ENCODE measurements around the gene CHRND.

DNA sequence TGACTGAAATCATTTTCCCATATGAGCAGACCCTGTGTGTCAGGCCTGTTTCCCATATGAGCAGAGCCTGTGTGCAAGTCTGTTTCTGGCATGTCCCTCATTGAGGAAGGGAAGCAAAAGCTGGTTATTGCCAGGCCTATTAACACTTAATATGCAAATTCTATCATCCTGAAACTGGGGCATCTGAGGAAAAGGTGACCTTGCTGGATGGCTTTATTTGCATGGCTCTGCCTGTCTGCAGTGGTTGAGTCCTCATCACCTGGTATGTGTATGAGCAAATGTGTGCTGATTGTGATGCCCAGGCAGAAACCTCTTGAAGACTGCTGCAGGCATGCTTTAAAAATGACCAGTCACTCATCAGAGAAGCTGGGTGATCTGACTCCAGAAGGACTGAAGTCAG lies 55.8 kb downstream of the CHRND start:
- TF ChIP-seq, protein P1, sequence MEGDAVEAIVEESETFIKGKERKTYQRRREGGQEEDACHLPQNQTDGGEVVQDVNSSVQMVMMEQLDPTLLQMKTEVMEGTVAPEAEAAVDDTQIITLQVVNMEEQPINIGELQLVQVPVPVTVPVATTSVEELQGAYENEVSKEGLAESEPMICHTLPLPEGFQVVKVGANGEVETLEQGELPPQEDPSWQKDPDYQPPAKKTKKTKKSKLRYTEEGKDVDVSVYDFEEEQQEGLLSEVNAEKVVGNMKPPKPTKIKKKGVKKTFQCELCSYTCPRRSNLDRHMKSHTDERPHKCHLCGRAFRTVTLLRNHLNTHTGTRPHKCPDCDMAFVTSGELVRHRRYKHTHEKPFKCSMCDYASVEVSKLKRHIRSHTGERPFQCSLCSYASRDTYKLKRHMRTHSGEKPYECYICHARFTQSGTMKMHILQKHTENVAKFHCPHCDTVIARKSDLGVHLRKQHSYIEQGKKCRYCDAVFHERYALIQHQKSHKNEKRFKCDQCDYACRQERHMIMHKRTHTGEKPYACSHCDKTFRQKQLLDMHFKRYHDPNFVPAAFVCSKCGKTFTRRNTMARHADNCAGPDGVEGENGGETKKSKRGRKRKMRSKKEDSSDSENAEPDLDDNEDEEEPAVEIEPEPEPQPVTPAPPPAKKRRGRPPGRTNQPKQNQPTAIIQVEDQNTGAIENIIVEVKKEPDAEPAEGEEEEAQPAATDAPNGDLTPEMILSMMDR (IDR thresholded peaks at IDR 0.05), result no peak
- TF ChIP-seq POLR2AphosphoS5 (IDR thresholded peaks at IDR 0.05) (no peak), POLR2A (IDR thresholded peaks at IDR 0.05) (no peak)
